Measurements from ENCODE around the gene HERPUD1. TPM values are rescaled to one million over a fixed set of nuclear protein-coding genes. Genes with fewer than 3 reads are reported as not detected.

Gene HERPUD1
- total RNA-seq, 1 donor from 2014 or later = 251 TPM

DNA sequence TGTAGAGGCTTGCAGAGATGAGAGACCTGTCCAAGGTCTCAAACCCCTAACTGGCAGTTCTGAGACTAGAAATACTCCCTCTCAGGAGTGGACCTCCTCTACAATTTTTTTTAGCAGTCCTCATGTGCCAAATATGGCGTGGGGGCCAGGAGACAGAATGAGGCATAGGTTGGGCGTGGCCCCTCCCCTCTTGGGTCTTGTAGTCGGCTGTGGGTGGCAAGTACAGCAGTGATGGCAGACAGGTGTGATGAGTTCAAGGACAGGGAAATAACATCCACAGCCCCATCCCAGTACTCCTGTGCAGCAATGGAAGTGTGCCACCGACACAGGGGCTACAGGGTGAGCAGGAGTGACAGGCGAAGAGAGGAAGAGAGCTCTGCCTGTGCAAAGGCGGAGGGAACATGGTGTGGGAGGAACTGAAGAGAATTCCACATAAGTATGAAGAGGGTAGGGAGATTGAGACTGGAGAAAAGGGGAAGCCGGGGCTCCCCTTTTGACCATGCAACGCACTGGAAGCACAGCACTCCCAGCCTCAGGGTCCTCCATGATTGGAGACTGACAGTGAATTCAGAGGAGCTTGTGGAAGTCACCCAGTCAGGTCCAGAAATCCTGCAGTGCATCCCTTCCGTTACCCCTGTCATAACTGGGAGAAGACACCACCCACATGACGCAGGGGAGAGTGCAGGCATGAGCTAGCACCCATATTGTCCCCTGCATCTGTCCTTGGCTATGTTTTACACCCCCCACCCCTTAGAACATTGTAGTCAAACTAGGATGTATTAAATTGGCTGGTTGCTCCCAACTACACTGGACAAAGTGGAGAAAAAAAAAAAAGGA is 15.0 kb downstream of the HERPUD1 start:
- H3K27ac Mint-ChIP-seq (ENCODE audit: unreplicated experiment) = peak overlapping the region; percentile 41
- TF ChIP-seq, protein P1, sequence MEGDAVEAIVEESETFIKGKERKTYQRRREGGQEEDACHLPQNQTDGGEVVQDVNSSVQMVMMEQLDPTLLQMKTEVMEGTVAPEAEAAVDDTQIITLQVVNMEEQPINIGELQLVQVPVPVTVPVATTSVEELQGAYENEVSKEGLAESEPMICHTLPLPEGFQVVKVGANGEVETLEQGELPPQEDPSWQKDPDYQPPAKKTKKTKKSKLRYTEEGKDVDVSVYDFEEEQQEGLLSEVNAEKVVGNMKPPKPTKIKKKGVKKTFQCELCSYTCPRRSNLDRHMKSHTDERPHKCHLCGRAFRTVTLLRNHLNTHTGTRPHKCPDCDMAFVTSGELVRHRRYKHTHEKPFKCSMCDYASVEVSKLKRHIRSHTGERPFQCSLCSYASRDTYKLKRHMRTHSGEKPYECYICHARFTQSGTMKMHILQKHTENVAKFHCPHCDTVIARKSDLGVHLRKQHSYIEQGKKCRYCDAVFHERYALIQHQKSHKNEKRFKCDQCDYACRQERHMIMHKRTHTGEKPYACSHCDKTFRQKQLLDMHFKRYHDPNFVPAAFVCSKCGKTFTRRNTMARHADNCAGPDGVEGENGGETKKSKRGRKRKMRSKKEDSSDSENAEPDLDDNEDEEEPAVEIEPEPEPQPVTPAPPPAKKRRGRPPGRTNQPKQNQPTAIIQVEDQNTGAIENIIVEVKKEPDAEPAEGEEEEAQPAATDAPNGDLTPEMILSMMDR (IDR thresholded peaks at IDR 0.05) = no peak
- no peaks in the 10 kb centered on the region for H3K9me3 Mint-ChIP-seq (ENCODE audit: unreplicated experiment)
- H3K4me1 Mint-ChIP-seq (ENCODE audit: unreplicated experiment) = peaks cover 43% of the 10 kb centered on the region
- no peak overlapping the region for H3K4me3 Mint-ChIP-seq (ENCODE audit: unreplicated experiment)
- H3K36me3 Mint-ChIP-seq (ENCODE audit: unreplicated experiment) = peaks cover 29% of the 10 kb centered on the region
- H3K27me3 Mint-ChIP-seq (ENCODE audit: unreplicated experiment) = no peaks in the 10 kb centered on the region
- no peak for DNase-seq (ENCODE audit: extremely low spot score, unreplicated experiment)

DNA sequence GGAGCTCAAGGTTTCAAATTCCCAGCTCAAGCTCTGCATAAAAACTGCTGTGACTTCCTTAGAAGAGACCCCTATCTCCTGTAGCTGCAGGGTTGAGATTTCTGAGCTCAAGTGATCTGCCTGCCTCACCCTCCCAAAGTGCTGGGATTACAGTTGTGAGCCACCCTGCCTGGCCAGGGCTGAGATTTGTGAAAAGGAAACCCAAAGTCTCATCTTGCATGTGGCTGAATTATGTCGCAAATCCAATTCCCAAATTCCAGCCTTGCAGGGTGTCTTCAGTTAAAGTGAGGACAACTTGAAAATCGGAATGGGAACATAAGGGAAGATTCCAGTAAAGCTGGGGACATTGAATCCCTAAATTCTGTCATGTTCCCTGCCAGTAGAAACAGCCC is 15.7 kb downstream of the HERPUD1 start:
- TF ChIP-seq, protein P1 (IDR thresholded peaks at IDR 0.05) = no peak
- peak overlapping the region; percentile 31 for H3K27ac Mint-ChIP-seq (ENCODE audit: unreplicated experiment)
- H3K9me3 Mint-ChIP-seq (ENCODE audit: unreplicated experiment) = no peaks in the 10 kb centered on the region
- peaks cover 26% of the 10 kb centered on the region for H3K36me3 Mint-ChIP-seq (ENCODE audit: unreplicated experiment)
- DNase-seq (ENCODE audit: extremely low spot score, unreplicated experiment) = no peak
- peaks cover 41% of the 10 kb centered on the region for H3K4me1 Mint-ChIP-seq (ENCODE audit: unreplicated experiment)
- no peaks in the 10 kb centered on the region for H3K27me3 Mint-ChIP-seq (ENCODE audit: unreplicated experiment)
- H3K4me3 Mint-ChIP-seq (ENCODE audit: unreplicated experiment) = no peak overlapping the region

DNA sequence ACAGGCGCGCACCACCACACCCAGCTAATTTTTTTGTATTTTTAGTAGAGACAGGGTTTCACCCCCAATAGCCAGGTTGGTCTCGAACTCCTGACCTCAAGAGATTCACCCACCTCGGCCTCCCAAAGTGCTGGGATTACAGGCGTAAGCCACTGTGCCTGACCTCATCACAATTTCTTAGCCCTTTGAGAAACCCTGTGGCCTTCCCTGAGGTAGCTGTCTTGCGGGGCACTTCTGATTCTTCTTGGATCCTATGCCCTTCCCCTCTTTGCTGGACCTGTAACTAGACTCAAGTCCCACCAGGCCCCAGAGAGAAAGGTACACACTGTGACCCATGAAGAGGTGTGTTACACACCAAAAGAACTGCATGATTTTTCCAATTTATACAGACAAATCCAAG is 16.3 kb downstream of the HERPUD1 start:
- Mint-ChIP-seq H3K4me1 (ENCODE audit: unreplicated experiment) (peaks cover 35% of the 10 kb centered on the region), H3K27ac (ENCODE audit: unreplicated experiment) (no peak overlapping the region), H3K27me3 (ENCODE audit: unreplicated experiment) (no peaks in the 10 kb centered on the region), H3K4me3 (ENCODE audit: unreplicated experiment) (no peak overlapping the region), H3K36me3 (ENCODE audit: unreplicated experiment) (peaks cover 20% of the 10 kb centered on the region), H3K9me3 (ENCODE audit: unreplicated experiment) (no peaks in the 10 kb centered on the region)
- TF ChIP-seq, protein P1 (IDR thresholded peaks at IDR 0.05) = no peak
- DNase-seq (ENCODE audit: extremely low spot score, unreplicated experiment) = no peak

DNA sequence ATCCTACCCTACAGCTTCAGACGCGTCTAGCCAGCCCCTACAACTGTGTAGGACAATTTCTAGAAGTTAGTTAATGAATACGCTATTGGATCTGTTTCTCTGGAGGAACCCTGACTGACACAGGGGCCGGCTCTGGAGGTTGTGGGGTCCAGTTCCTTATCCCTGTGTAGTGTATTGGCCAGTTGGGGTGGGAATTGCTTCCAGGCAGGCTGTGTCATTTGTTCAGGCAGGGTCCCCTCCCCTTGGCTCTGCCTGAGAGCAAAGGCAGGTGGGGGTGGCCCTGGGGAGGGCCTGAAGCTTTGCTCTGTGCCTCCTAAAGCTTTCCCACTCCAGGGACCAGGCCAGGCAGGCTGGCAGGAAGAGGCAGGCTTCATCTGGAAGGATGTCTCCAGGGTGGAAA is 18.1 kb downstream of the HERPUD1 start:
- Mint-ChIP-seq H3K4me3 (ENCODE audit: unreplicated experiment) (no peak overlapping the region), H3K9me3 (ENCODE audit: unreplicated experiment) (no peaks in the 10 kb centered on the region), H3K4me1 (ENCODE audit: unreplicated experiment) (peaks cover 19% of the 10 kb centered on the region), H3K27me3 (ENCODE audit: unreplicated experiment) (no peaks in the 10 kb centered on the region), H3K36me3 (ENCODE audit: unreplicated experiment) (peaks cover 7% of the 10 kb centered on the region), H3K27ac (ENCODE audit: unreplicated experiment) (no peak overlapping the region)
- TF ChIP-seq, protein P1 (IDR thresholded peaks at IDR 0.05) = no peak
- DNase-seq (ENCODE audit: extremely low spot score, unreplicated experiment) = no peak

DNA sequence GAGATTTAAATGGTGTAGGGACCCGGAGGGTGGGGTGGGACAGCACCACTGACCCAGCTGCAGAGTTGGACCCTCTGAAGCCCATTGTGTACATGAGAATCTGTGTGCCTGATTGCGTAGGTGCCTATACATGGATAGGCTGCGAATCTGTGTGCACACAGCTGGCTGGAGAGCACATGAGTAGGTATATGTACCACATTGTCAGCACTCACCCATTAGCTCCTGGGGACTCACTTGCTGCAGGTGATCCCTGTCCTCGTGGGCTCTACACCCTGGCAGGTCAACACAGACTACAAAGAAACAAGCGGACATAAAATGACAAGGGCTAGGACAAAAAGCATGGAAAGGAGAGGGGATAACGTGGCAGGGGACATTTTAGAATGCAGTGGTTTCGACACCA is 18.5 kb downstream of the HERPUD1 start:
- Mint-ChIP-seq H3K4me1 (ENCODE audit: unreplicated experiment) (peaks cover 15% of the 10 kb centered on the region), H3K9me3 (ENCODE audit: unreplicated experiment) (no peaks in the 10 kb centered on the region), H3K27me3 (ENCODE audit: unreplicated experiment) (no peaks in the 10 kb centered on the region), H3K27ac (ENCODE audit: unreplicated experiment) (no peak overlapping the region), H3K36me3 (ENCODE audit: unreplicated experiment) (peaks cover 7% of the 10 kb centered on the region), H3K4me3 (ENCODE audit: unreplicated experiment) (no peak overlapping the region)
- DNase-seq (ENCODE audit: extremely low spot score, unreplicated experiment) = no peak
- TF ChIP-seq, protein P1 (IDR thresholded peaks at IDR 0.05) = no peak

All from osteocyte (in vitro differentiated cells).